A673 (cell line): ENCODE data around the gene EPAS1. TPM values are rescaled to one million over a fixed set of nuclear protein-coding genes. Genes with fewer than 3 reads are reported as not detected.

ENCODE experiments used
- BruUV-seq: library from RNA; stranded (reverse); fragments of 400-500 nt; replicated peaks from 2 replicates; lab custom pipeline; 2021; lab: Mats Ljungman, UMichigan
- CTCF ChIA-PET: fragments of 300-600 bp; sonication (Branson Sonifier 250); formaldehyde crosslinking; loops from one replicate; lab custom pipeline; 2022; ENCODE audit warnings: antibody characterized with exemption; lab: Charles Lee
- POLR2A ChIA-PET: fragments of 300-600 bp; sonication (Branson Sonifier 250); formaldehyde crosslinking; loops from one replicate; lab custom pipeline; 2022; ENCODE audit warnings: antibody characterized with exemption; ENCODE audit not compliant: low non-redundant PET; lab: Charles Lee
- DNase-seq: peaks from one replicate; pipeline ENCODE4 v3.0.0-alpha.2; 2015; ENCODE audit warnings: low spot score
- H3K27ac ChIP-seq: fragments of 200-600 bp; sonication (generic); 2 replicates; pipeline ENCODE4 v1.5.1; 2016; ENCODE audit warnings: mixed run types, low read depth, mild to moderate bottlenecking, mixed read lengths, antibody characterized with exemption, low read length; ENCODE audit not compliant: poor library complexity, severe bottlenecking
- H3K27me3 ChIP-seq: fragments of 200-600 bp; sonication (generic); replicated peaks from 2 replicates; pipeline ENCODE4 v1.6.1; 2017; ENCODE audit warnings: mixed run types, low read depth, mild to moderate bottlenecking, mixed read lengths, antibody characterized with exemption, low read length; ENCODE audit not compliant: insufficient read depth, poor library complexity
- H3K36me3 ChIP-seq: fragments of 200-600 bp; sonication (generic); 2 replicates; pipeline ENCODE4 v1.6.1; 2016; ENCODE audit warnings: mixed run types, mild to moderate bottlenecking, mixed read lengths, antibody characterized with exemption, low read length; ENCODE audit not compliant: insufficient read depth, poor library complexity, severe bottlenecking
- H3K4me1 ChIP-seq: fragments of 200-600 bp; sonication (generic); 2 replicates; pipeline ENCODE4 v1.6.1; 2017; ENCODE audit warnings: mixed run types, mild to moderate bottlenecking, mixed read lengths, antibody characterized with exemption, low read length; ENCODE audit not compliant: insufficient read depth, poor library complexity, severe bottlenecking
- H3K4me3 ChIP-seq: fragments of 200-600 bp; sonication (generic); 2 replicates; pipeline ENCODE4 v1.5.1; 2016; ENCODE audit warnings: low read depth, mixed run types, mild to moderate bottlenecking, mixed read lengths, low read length; ENCODE audit not compliant: poor library complexity, severe bottlenecking
- H3K9me3 ChIP-seq: fragments of 200-600 bp; sonication (generic); 2 replicates; pipeline ENCODE4 v1.6.1; 2016; ENCODE audit warnings: mixed run types, low read depth, mild to moderate bottlenecking, mixed read lengths, antibody characterized with exemption, low read length; ENCODE audit not compliant: poor library complexity, severe bottlenecking
- CTCF ChIP-seq: fragments of 300-800, 200-600 bp; sonication (generic); conservative IDR thresholded peaks from 2 replicates; pipeline ENCODE4 v1.5.1; 2017; ENCODE audit warnings: low read depth, mild to moderate bottlenecking, antibody characterized with exemption, low read length, moderate library complexity, mixed read lengths
- EZH2 ChIP-seq: fragments of 200-600 bp; sonication (generic); IDR thresholded peaks from 2 replicates; pipeline ENCODE4 v1.6.1; 2017; ENCODE audit warnings: borderline replicate concordance, low read depth, mild to moderate bottlenecking, mixed read lengths, antibody characterized with exemption, low read length; ENCODE audit not compliant: poor library complexity, severe bottlenecking
- intact Hi-C: fragments of 100-400 bp; cut with micrococcal nuclease; formaldehyde crosslinking; loops from one replicate; pipeline ENCODE4 v1.10.0; 2022; ENCODE audit not compliant: unreplicated experiment
- total RNA-seq: library from RNA; stranded (reverse); gene quantifications from 2 replicates; pipeline ENCODE4 v1.2.3, GENCODE V29; 2021

Gene EPAS1
- total RNA-seq, 1 experiment from 2014 or later, result 0.41 TPM

DNA sequence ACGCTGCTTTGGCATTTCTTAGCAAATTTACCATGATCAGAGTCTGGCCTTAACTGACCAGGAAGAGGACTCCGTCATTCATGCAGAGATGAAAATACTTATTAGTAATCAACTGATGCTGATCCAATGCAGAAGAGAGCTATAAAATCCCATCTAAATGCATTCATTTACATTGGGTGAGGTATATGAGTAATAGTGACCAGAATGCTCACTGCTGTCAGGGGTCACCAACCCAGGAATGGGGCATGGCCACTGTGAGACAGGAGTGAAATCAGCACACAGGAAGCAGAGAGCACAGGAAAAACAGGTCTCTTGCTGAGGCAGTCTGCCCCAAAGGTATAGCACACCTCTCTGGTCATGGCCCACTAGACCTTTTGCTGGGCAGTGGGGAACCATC is 114.0 kb downstream of the EPAS1 start:
- H3K9me3 ChIP-seq, result no peaks in the 10 kb centered on the region
- CTCF ChIA-PET, result no interaction called here
- BruUV-seq, result no TSS peak
- no peaks in the 10 kb centered on the region for H3K4me1 ChIP-seq
- no peaks in the 10 kb centered on the region for H3K36me3 ChIP-seq
- no peaks in the 10 kb centered on the region for H3K27me3 ChIP-seq
- TF ChIP-seq CTCF (no peak), EZH2 (no peak)
- POLR2A ChIA-PET, result no interaction called here
- no peak for DNase-seq
- intact Hi-C loops, result no loop called here
- H3K27ac ChIP-seq, result no peak overlapping the region
- no peak overlapping the region for H3K4me3 ChIP-seq

- no peaks in the 10 kb centered on the region for H3K9me3 ChIP-seq
- no peaks in the 10 kb centered on the region for H3K36me3 ChIP-seq
- no peaks in the 10 kb centered on the region for H3K4me1 ChIP-seq
- no peak overlapping the region for H3K4me3 ChIP-seq
- intact Hi-C loops, result no loop called here
- no TSS peak for BruUV-seq
- ChIA-PET POLR2A (no interaction called here), CTCF (no interaction called here)
- TF ChIP-seq EZH2, result no peak
- no peak for TF ChIP-seq CTCF
- no peak overlapping the region for H3K27ac ChIP-seq
- no peak for DNase-seq
- no peaks in the 10 kb centered on the region for H3K27me3 ChIP-seq
These were observed 114.8 kb downstream of the EPAS1 start for GRCh38 chr2:46411985-46412384.

- Histone ChIP-seq H3K4me3 (no peak overlapping the region), H3K27me3 (no peaks in the 10 kb centered on the region), H3K9me3 (no peaks in the 10 kb centered on the region), H3K4me1 (no peaks in the 10 kb centered on the region), H3K36me3 (no peaks in the 10 kb centered on the region), H3K27ac (no peak overlapping the region)
- no peak for TF ChIP-seq CTCF
- no peak for TF ChIP-seq EZH2
- DNase-seq, result no peak
- BruUV-seq, result no TSS peak
- POLR2A ChIA-PET, result no interaction called here
- CTCF ChIA-PET, result no interaction called here
- intact Hi-C loops, result no loop called here
These were observed 115.9 kb downstream of the EPAS1 start for GRCh38 chr2:46413111-46413510.
